Adipocyte (in vitro differentiated cells): ENCODE data around the gene SGF29.
"Not testable (repeated sequence)": the region's sequence is repeated elsewhere in the genome, so short reads cannot be mapped to it uniquely, and the experiment has no call there.

Experiments
- DNase-seq: peaks from one replicate; pipeline ENCODE4 v3.0.0-alpha.2; 2015; ENCODE audit warnings: low read depth
- H3K27me3 ChIP-seq: replicated peaks from 2 replicates; pipeline ENCODE4 v1.7.0; 2013; ENCODE audit warnings: mild to moderate bottlenecking, low read length, moderate library complexity; ENCODE audit not compliant: control insufficient read depth, insufficient read depth
- H3K36me3 ChIP-seq: 2 replicates; pipeline ENCODE4 v1.7.0; 2013; ENCODE audit warnings: low read length, mild to moderate bottlenecking, moderate library complexity; ENCODE audit not compliant: control insufficient read depth, insufficient read depth, severe bottlenecking
- H3K4me1 ChIP-seq: 2 replicates; pipeline ENCODE4 v1.7.0; 2013; ENCODE audit warnings: mild to moderate bottlenecking, low read length, moderate library complexity; ENCODE audit not compliant: control insufficient read depth, insufficient read depth
- H3K4me3 ChIP-seq: 2 replicates; pipeline ENCODE4 v1.7.0; 2013; ENCODE audit warnings: mild to moderate bottlenecking, low read length, moderate library complexity
- H3K9ac ChIP-seq: 2 replicates; pipeline ENCODE4 v1.7.0; 2013; ENCODE audit warnings: mild to moderate bottlenecking, low read length, moderate library complexity
- H3K9me3 ChIP-seq: 2 replicates; pipeline ENCODE4 v1.7.0; 2013; ENCODE audit warnings: mild to moderate bottlenecking, low read length, moderate library complexity; ENCODE audit not compliant: control insufficient read depth

The SGF29 gene

DNA sequence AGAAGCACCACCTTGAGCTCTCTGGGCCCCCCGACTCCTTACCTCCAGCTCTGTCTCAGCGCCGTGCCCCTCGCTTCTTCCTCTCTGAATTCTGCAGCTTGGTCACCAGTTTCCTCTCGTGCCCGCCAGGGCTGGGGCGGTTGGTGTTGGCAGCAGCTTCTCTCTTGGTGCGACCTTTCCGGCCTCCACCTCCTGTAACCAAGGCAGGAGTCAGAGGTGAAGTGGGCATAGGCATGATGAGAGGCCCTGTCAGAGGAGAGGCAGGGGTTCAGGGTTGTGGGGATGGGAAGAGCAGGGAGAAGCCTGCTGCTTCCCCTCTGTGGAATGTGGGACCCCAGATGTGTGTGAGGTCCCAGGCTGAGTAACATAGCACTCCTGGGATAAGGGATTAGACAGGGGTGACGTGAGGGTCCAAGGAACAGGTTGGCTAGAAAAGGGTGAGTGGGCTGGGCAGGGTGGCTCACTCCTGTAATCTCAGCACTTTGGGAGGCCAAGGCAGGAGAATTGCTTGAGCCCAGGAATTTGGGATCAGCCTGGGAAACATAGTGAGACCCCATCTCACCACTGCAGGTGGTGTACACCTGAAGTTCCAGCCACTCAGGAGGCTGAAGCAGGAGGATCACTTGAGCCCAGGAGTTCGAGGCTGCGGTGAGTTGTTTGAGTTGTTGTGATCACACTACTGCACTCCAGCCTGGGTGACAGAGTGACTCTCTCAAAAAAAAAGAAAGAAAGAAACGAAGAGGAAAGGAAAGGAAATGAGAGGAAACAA is 15.6 kb upstream of the SGF29 start:
- no peak for DNase-seq
- peak overlapping the region; percentile 100 for H3K9ac ChIP-seq
- H3K4me3 ChIP-seq, result peak overlapping the region; percentile 100
- no peaks in the 10 kb centered on the region for H3K27me3 ChIP-seq
- H3K36me3 ChIP-seq, result peaks cover 9% of the 10 kb centered on the region
- H3K9me3 ChIP-seq, result no peaks in the 10 kb centered on the region
- peaks cover 46% of the 10 kb centered on the region for H3K4me1 ChIP-seq

DNA sequence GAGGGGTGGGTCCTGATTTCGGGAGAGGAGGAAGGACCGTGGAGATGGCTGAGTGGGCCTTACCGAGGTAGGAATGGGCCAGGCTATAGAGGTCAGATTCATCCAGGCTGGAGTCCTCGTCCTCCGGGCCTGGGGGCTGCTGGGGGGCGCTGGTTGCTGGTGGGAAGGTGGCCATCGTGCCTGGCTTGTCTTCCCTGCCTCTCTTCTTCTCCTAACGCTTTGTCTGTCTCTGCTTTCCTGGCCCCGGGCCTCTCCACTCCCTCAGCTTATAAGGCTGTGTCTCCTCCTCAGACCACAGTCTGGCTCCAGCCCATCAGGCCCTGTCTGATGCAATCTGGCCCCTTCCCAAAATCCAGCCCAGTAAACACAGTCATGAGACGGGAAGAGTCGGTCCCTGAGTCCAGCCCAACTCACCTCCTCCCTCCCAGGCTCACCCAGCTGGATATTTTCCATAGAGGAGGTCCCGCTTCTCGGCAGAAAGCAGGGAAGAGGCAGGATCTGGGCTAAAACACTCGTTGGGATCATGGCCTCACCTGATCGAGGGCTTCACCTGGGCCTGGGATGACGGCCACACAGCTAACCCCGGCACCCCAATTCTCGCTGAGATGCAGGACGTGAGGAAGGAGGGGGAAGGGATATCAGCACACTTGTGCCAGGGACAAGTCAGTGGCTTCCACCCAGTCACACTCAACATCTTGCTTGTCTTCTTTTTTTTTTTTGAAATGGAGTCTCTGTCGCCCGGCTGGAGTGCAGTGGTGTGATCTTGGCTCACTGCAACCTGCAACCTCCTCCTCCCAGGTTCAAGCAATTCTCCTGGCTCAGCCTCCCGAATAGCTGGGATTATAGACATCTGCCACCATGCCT is 14.8 kb upstream of the SGF29 start, which contains the start of gene NUPR1:
Gene NUPR1 (minus strand): TSS at position 242 of the 864 bp plus-strand sequence. CDS start 67 bp downstream, at position 175.
- H3K9me3 ChIP-seq, result no peaks in the 10 kb centered on the region
- H3K9ac ChIP-seq, result peak within 1 kb of the TSS; percentile 100
- peaks cover 9% of the 10 kb centered on the region for H3K36me3 ChIP-seq
- H3K4me3 ChIP-seq, result peak within 1 kb of the TSS; percentile 100
- H3K4me1 ChIP-seq, result peaks cover 38% of the 10 kb centered on the region
- no peaks in the 10 kb centered on the region for H3K27me3 ChIP-seq
- DNase-seq, result peak; percentile 98

DNA sequence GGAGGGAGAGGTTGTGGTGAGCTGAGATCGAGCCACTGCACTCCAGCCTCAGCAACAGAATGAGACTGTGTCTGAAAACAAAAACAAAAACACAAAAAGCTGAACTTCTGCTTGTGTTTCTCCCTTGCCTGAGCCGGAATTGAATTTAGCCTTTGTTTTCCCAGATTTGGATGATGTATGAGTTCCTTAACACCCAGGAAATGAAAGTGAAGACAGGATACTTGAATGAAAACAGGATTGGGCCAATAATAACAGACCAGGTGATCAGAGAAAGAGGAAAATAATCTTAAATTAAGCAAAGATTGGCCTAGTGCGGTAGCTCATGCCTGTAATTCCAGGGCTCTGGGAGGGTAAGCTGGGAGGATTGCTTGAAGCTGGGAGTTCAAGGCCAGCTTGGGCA is 13.4 kb upstream of the SGF29 start:
- Histone ChIP-seq H3K9ac (no peak overlapping the region), H3K9me3 (no peaks in the 10 kb centered on the region), H3K27me3 (no peaks in the 10 kb centered on the region), H3K4me1 (peaks cover 26% of the 10 kb centered on the region), H3K36me3 (peaks cover 6% of the 10 kb centered on the region), H3K4me3 (no peak overlapping the region)
- DNase-seq, result no peak

DNA sequence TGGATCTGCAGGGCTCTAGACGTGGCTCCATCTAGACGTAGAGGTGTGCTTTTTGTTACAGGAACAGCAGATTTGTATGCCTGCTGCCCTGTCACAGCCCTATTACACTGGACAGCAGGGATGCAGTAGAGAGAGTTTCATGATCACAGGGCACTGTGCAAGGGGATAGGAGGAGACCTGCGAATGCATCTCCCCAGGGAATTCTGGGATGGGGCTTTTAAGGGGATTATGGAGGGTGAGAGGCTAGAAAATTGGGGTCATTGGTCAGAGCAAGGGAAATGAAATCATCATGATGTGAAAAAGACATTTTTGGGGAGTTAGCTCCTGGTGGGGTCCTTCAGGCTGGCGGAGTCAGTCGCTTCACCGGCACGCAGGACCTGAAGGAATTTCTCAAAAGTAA is 11.1 kb upstream of the SGF29 start:
- H3K9me3 ChIP-seq, result no peaks in the 10 kb centered on the region
- DNase-seq, result no peak
- H3K36me3 ChIP-seq, result no peaks in the 10 kb centered on the region
- peaks cover 16% of the 10 kb centered on the region for H3K4me1 ChIP-seq
- no peak overlapping the region for H3K9ac ChIP-seq
- H3K4me3 ChIP-seq, result no peak overlapping the region
- H3K27me3 ChIP-seq, result no peaks in the 10 kb centered on the region

DNA sequence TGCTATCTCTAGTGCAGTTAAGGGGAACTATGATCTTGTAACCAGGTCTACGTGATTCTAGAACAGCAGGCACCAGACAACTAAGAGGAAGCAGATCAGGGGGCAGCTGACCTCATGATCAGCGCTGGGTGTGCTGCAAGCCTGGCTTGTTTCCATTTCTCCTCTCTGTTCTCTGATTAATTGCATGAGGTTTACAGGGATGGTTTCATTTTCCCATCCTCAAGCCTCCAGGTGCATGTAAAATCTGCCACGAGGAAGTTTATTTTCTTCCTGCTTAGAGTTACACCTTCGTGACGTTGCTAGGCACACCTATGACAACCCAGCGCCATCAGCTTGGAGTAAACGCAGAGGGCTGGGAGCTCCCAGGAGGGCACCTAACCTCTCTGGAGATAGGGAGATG is 10.6 kb upstream of the SGF29 start:
- no peak overlapping the region for H3K9ac ChIP-seq
- peaks cover 2% of the 10 kb centered on the region for H3K27me3 ChIP-seq
- no peaks in the 10 kb centered on the region for H3K36me3 ChIP-seq
- H3K4me1 ChIP-seq, result peaks cover 14% of the 10 kb centered on the region
- no peak overlapping the region for H3K4me3 ChIP-seq
- DNase-seq, result no peak
- H3K9me3 ChIP-seq, result no peaks in the 10 kb centered on the region

DNA sequence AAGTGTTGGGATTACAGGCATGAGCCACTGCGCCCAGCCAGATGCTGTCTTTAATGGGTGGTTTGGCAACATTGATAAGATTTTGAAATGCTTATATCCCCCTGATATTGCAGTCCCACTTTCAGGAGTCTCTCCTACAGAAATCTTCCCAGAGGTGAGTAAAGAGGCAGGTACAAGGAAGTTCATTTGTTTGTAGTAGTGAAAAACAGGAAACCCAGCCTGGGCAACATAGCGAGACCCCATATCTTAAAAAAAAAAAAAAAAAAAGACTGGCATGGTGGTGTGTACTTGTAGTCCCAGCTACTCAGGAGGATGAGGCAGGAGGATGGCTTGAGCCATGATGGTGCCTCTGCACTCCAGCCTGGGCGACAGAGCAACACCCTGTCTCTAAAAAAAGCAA is 8.7 kb upstream of the SGF29 start:
- Histone ChIP-seq H3K36me3 (no peaks in the 10 kb centered on the region), H3K4me3 (no peak overlapping the region), H3K4me1 (no peaks in the 10 kb centered on the region), H3K27me3 (peaks cover 6% of the 10 kb centered on the region), H3K9ac (no peak overlapping the region), H3K9me3 (no peaks in the 10 kb centered on the region)
- DNase-seq, result no peak

DNA sequence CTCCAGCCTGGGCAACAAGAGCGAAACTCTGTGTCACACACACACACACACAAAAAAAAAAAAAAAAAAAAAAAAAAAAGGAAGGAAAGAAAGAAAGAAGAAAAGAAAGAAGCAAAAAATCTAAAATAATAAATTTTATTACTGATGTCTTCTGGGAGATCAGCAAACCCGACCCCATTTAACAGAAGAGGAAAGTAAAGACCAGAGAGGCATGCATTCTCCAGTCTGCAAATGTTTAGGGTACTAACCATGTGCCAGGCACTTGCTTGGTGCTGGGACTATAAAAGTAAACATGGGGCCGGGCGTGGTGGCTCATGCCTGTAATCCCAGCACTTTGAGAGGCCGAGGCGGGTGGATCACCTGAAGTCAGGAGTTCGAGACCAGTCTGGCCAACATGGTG is 7.8 kb upstream of the SGF29 start:
- H3K27me3 ChIP-seq, H3K9ac ChIP-seq, H3K4me3 ChIP-seq, H3K4me1 ChIP-seq, H3K36me3 ChIP-seq, DNase-seq, H3K9me3 ChIP-seq: not testable (repeated sequence)

DNA sequence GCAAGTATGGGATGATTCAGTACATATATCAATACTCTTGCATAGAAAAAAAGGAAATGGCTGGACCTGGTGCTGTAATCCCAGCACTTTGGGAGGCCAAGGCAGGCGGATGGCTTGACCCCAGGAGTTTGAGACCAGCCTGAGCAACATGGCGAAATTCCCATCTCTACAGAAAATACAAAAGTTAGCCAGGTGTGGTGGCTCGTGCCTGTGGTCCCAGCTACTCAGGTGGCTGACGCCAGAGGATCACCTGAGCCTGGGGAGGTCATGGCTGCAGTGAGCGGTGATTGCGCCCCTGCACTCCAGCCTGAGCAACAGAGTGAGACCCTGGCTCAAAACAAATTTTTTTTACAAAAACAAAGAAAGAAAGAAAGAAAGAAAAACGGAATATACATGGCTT is 7.1 kb upstream of the SGF29 start:
- no peaks in the 10 kb centered on the region for H3K9me3 ChIP-seq
- H3K36me3 ChIP-seq, result no peaks in the 10 kb centered on the region
- no peak overlapping the region for H3K9ac ChIP-seq
- no peak overlapping the region for H3K4me3 ChIP-seq
- no peak for DNase-seq
- peaks cover 6% of the 10 kb centered on the region for H3K27me3 ChIP-seq
- no peaks in the 10 kb centered on the region for H3K4me1 ChIP-seq

DNA sequence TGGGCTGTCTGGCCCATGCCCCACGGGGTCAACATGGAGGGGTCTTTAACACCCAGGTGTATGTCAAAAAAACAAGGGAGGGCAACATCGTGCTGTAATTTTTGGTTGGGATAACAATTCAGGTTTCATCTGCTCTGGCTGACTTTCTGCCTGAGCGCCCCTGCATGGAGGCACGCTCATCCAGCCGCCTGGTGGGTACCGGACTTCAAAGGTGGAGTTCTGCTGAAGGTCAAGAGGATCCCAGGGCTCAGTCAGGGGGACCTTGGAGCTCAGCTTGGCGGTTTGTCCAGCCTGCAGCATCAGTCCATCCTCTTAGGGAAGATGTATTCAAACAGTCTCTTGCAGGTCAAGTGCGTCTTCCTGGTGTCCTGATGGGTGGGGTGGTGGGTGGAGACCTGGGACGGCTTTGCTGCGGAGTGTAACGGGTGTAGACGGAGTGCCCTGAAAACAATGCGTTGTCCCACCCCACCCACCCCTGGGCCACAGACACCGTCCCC is 5.4 kb upstream of the SGF29 start:
- Histone ChIP-seq H3K4me3 (no peak overlapping the region), H3K27me3 (peaks cover 6% of the 10 kb centered on the region), H3K9ac (no peak overlapping the region), H3K9me3 (no peaks in the 10 kb centered on the region), H3K4me1 (no peaks in the 10 kb centered on the region), H3K36me3 (no peaks in the 10 kb centered on the region)
- DNase-seq, result no peak

DNA sequence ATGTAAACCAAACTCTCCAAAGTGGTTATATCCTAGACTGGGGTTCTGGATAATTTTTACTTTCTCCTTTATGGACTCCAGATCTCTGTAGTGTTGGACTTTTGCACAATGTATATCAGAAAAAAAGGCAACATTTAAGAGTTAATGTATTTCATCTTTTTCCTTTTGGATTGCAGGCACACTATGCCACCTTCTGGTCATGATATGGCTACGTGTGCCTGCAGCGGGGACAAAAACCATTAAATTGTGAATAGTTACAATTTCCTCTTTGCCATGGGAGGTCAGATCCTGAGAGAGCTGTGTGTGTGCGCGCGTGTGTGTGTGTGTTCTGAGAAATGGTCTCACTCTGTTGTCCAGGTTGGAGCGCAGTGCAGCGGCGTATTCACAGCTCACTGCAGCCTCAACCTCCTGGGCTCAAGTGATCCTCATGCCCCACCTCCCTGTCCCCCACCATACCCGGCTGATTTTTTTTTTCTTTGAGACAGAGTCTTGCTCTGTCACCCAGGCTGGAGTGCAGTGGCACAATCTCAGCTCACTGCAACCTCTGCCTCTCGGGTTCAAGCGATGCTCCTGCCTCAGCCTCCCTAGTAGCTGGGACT is 4.3 kb upstream of the SGF29 start:
- Histone ChIP-seq H3K9ac (no peak overlapping the region), H3K27me3 (peaks cover 6% of the 10 kb centered on the region), H3K9me3 (no peaks in the 10 kb centered on the region), H3K36me3 (no peaks in the 10 kb centered on the region), H3K4me1 (no peaks in the 10 kb centered on the region), H3K4me3 (no peak overlapping the region)
- peak; percentile 78 for DNase-seq
